ENCODE results near the gene EIF4G2.

The EIF4G2 gene

GRCh38 chr11:10797531-10797930, 11.2 kb downstream of the EIF4G2 start:
- TF ChIP-seq CTCF (conservative IDR thresholded peaks at IDR 0.05; ENCODE audit: low read length) = no peak
- peak; percentile 20 for DNase-seq (ENCODE audit: low read depth)
- H3K4me3 ChIP-seq (ENCODE audit: low read length) = no peak overlapping the region

GRCh38 chr11:10797001-10797400, 11.7 kb downstream of the EIF4G2 start:
- no peak for DNase-seq (ENCODE audit: low read depth)
- TF ChIP-seq CTCF (conservative IDR thresholded peaks at IDR 0.05; ENCODE audit: low read length) = no peak
- no peak overlapping the region for H3K4me3 ChIP-seq (ENCODE audit: low read length)

GRCh38 chr11:10796191-10796590, 12.5 kb downstream of the EIF4G2 start:
- TF ChIP-seq CTCF (conservative IDR thresholded peaks at IDR 0.05; ENCODE audit: low read length) = no peak
- no peak overlapping the region for H3K4me3 ChIP-seq (ENCODE audit: low read length)
- peak; percentile 3 for DNase-seq (ENCODE audit: low read depth)

- TF ChIP-seq CTCF (conservative IDR thresholded peaks at IDR 0.05; ENCODE audit: low read length) = no peak
- DNase-seq (ENCODE audit: low read depth) = no peak
- no peak overlapping the region for H3K4me3 ChIP-seq (ENCODE audit: low read length)
Observed at GRCh38 chr11:10793470-10794255, 15.1 kb downstream of the EIF4G2 start.

- H3K4me3 ChIP-seq (ENCODE audit: low read length) = peak overlapping the region; percentile 34
- peak; percentile 86 for TF ChIP-seq CTCF (conservative IDR thresholded peaks at IDR 0.05; ENCODE audit: low read length)
- peak; percentile 64 for DNase-seq (ENCODE audit: low read depth)
Observed at GRCh38 chr11:10792385-10793068, 16.2 kb downstream of the EIF4G2 start.

GRCh38 chr11:10786451-10786850, 22.3 kb downstream of the EIF4G2 start:
- no peak for TF ChIP-seq CTCF (conservative IDR thresholded peaks at IDR 0.05; ENCODE audit: low read length)
- DNase-seq (ENCODE audit: low read depth) = no peak

GRCh38 chr11:10785146-10785474, 23.6 kb downstream of the EIF4G2 start:
- no peak overlapping the region for H3K4me3 ChIP-seq (ENCODE audit: low read length)
- no peak for TF ChIP-seq CTCF (conservative IDR thresholded peaks at IDR 0.05; ENCODE audit: low read length)
- DNase-seq (ENCODE audit: low read depth) = no peak

More at GRCh38 chr11:10786451-10786850, 22.3 kb downstream of the EIF4G2 start:
- H3K4me3 ChIP-seq (ENCODE audit: low read length) = no peak overlapping the region

All from AG10803 (cell line).